GM12878 (cell line): Measurements from ENCODE around the gene APBA1. TPM values are rescaled to one million over a fixed set of nuclear protein-coding genes. Genes with fewer than 3 reads are reported as not detected.

Experiments
- ATAC-seq: fragments of 200-7000 bp; cut with Tn5 transposase; 3 replicates; pipeline ENCODE4 v1.9.1; 2020; ENCODE audit warnings: mild to moderate bottlenecking, moderate library complexity
- BruUV-seq: library from RNA; stranded (reverse); fragments of 400-500 nt; replicated peaks from 2 replicates; lab custom pipeline; 2021; lab: Mats Ljungman, UMichigan
- CTCF ChIA-PET: fragments of 300-600 bp; sonication (Branson Sonifier 250); formaldehyde crosslinking; extraction: SDS; loops from one replicate; lab custom pipeline; 2021; ENCODE audit warnings: inconsistent platforms; lab: Yijun Ruan, JAX
- POLR2A ChIA-PET: fragments of 350-600 bp; formaldehyde crosslinking; extraction: SDS; loops from one replicate; lab custom pipeline; 2021; ENCODE audit warnings: inconsistent platforms; lab: Charles Lee
- RAD21 ChIA-PET: fragments of 300-600 bp; sonication (Branson Sonifier 250); formaldehyde crosslinking; loops from one replicate; lab custom pipeline; 2023; ENCODE audit warnings: antibody characterized with exemption; ENCODE audit not compliant: unreplicated experiment; lab: Charles Lee
- SMC1A ChIA-PET: fragments of 300-600 bp; sonication (Branson Sonifier 250); formaldehyde crosslinking; loops from one replicate; lab custom pipeline; 2023; ENCODE audit not compliant: unreplicated experiment, uncharacterized antibody; lab: Charles Lee
- DNase-seq: peaks from one replicate; pipeline ENCODE4 v3.0.0-alpha.2; 2011; ENCODE audit warnings: low read depth, low spot score
- FAIRE-seq: peaks from 3 replicates; lab custom pipeline; 2011; peaks lifted over from hg19 to GRCh38; lab: Jason Lieb, UNC
- H2AFZ ChIP-seq: 2 replicates; pipeline ENCODE4 v1.6.0; 2011; ENCODE audit warnings: low read depth, low read length, control low read depth; ENCODE audit not compliant: control insufficient read depth
- H3K27ac ChIP-seq: 2 replicates; pipeline ENCODE4 v1.5.1; 2011; ENCODE audit warnings: control low read depth; ENCODE audit not compliant: control insufficient read depth, insufficient read depth
- H3K27me3 ChIP-seq, 2 experiments: replicated peaks in 1 of 2; 2 replicates each; pipeline versions ENCODE4 v1.6.0 to v1.6.1; 2011; ENCODE audit warnings: low read length in 1 of 2; ENCODE audit not compliant: control insufficient read depth in 2 of 2, insufficient read depth in 2 of 2
- H3K36me3 ChIP-seq, 2 experiments: 2 replicates each; pipeline ENCODE4 v1.5.1; 2011; ENCODE audit warnings: low read length in 1 of 2; ENCODE audit not compliant: control insufficient read depth in 2 of 2, insufficient read depth in 2 of 2
- H3K4me1 ChIP-seq: 2 replicates; pipeline ENCODE4 v1.6.1; 2011; ENCODE audit warnings: mild to moderate bottlenecking, low read length, moderate library complexity, mixed read lengths; ENCODE audit not compliant: control insufficient read depth, insufficient read depth
- H3K4me2 ChIP-seq: 2 replicates; pipeline ENCODE4 v1.6.0; 2011; ENCODE audit warnings: control low read depth; ENCODE audit not compliant: control insufficient read depth, insufficient read depth
- H3K4me3 ChIP-seq: fragments of 200-600 bp; sonication (generic); 2 replicates; pipeline ENCODE4 v1.5.1; 2016
- H3K79me2 ChIP-seq: 2 replicates; pipeline ENCODE4 v1.6.0; 2011; ENCODE audit warnings: low read length; ENCODE audit not compliant: control insufficient read depth, insufficient read depth
- H3K9ac ChIP-seq: 2 replicates; pipeline ENCODE4 v1.8.0; 2011; ENCODE audit warnings: low read length, control low read depth, mixed read lengths; ENCODE audit not compliant: control insufficient read depth, insufficient read depth
- H3K9me3 ChIP-seq: replicated peaks from 3 replicates; pipeline ENCODE4 v1.5.1; 2011; ENCODE audit warnings: mild to moderate bottlenecking, low read length; ENCODE audit not compliant: control insufficient read depth, insufficient read depth
- H4K20me1 ChIP-seq: 2 replicates; pipeline ENCODE4 v1.6.0; 2011; ENCODE audit not compliant: control insufficient read depth, insufficient read depth
- BCL11A ChIP-seq: IDR thresholded peaks from 2 replicates; pipeline ENCODE4 v1.6.1; 2011; ENCODE audit warnings: low read depth, low read length
- BMI1 ChIP-seq: fragments of 450-650 bp; IDR thresholded peaks from 2 replicates; pipeline ENCODE4 v1.6.1; 2016; ENCODE audit warnings: mild to moderate bottlenecking, moderate library complexity, borderline replicate concordance
- CBFB ChIP-seq: IDR thresholded peaks from 2 replicates; pipeline ENCODE4 v1.6.1; 2016; ENCODE audit warnings: antibody characterized with exemption, low read depth
- POLR2AphosphoS2 ChIP-seq: IDR thresholded peaks from 2 replicates; pipeline ENCODE4 v1.6.1; 2011; ENCODE audit warnings: low read depth, mild to moderate bottlenecking, low read length, improper control_type of control experiment, moderate library complexity
- POLR2AphosphoS5 ChIP-seq: IDR thresholded peaks from 2 replicates; pipeline ENCODE4 v1.6.1; 2011; ENCODE audit warnings: mild to moderate bottlenecking, low read length, inconsistent platforms
- RAD21 ChIP-seq: IDR thresholded peaks from 2 replicates; pipeline ENCODE4 v1.6.1; 2011; ENCODE audit warnings: mild to moderate bottlenecking, low read depth, low read length, moderate library complexity; ENCODE audit not compliant: insufficient read depth
- SIX5 ChIP-seq: IDR thresholded peaks from 2 replicates; pipeline ENCODE4 v1.6.1; 2011; ENCODE audit warnings: mild to moderate bottlenecking, low read depth, low read length, moderate library complexity; ENCODE audit not compliant: severe bottlenecking
- SMC3 ChIP-seq: IDR thresholded peaks from 2 replicates; pipeline ENCODE4 v1.6.1; 2011; ENCODE audit warnings: low read length, improper control_type of control experiment, borderline replicate concordance
- SUPT20H ChIP-seq: IDR thresholded peaks from 2 replicates; pipeline ENCODE4 v1.6.1; 2011; ENCODE audit warnings: low read depth, mild to moderate bottlenecking, low read length, moderate library complexity, borderline replicate concordance; ENCODE audit not compliant: control insufficient read depth
- TAF1 ChIP-seq: IDR thresholded peaks from 2 replicates; pipeline ENCODE4 v1.6.1; 2011; ENCODE audit warnings: mild to moderate bottlenecking, low read depth, low read length, borderline replicate concordance
- TCF3 ChIP-seq: IDR thresholded peaks from 2 replicates; pipeline ENCODE4 v1.6.1; 2012; ENCODE audit warnings: low read depth, mild to moderate bottlenecking, low read length, borderline replicate concordance; ENCODE audit not compliant: insufficient read depth
- TCF7 ChIP-seq: IDR thresholded peaks from 2 replicates; pipeline ENCODE4 v1.6.1; 2014; ENCODE audit warnings: antibody characterized with exemption, borderline replicate concordance
- YY1 ChIP-seq: IDR thresholded peaks from 2 replicates; pipeline ENCODE4 v1.6.1; 2011; ENCODE audit warnings: low read depth, mild to moderate bottlenecking, low read length
- WGBS: methylation state at CpG from one replicate; pipeline ENCODE4 v1.1.6; 2016; ENCODE audit warnings: low lambda C conversion rate; ENCODE audit not compliant: insufficient replicate concordance, insufficient coverage; ENCODE audit errors: missing lambda C conversion rate; 5-methylcytosine and 5-hydroxymethylcytosine counted together
- in situ Hi-C: fragments of 300-500 bp; cut with MboI; formaldehyde crosslinking; loops from 9 replicates; pipeline ENCODE4 v1.14.3; 2018; ENCODE audit warnings: mixed read lengths
- intact Hi-C: fragments of 100-400 bp; cut with micrococcal nuclease; formaldehyde crosslinking; loops from one replicate; pipeline ENCODE4 v1.14.2; 2022; ENCODE audit not compliant: unreplicated experiment
- polyA plus RNA-seq, 11 experiments: library from polyadenylated mRNA; depleted of rRNA in 4 of 11; unstranded in 6 of 11; stranded (reverse) in 5 of 11; fragments of >200 nt; fragmentation: Nextera tagmentation in 4 of 11; fragmentation: Illumina TruSeq in 1 of 11; extraction: Ambion mirVana in 4 of 11; extraction: Trizol in 1 of 11; gene quantifications; 1 replicate in 1 of 11; 2 replicates in 10 of 11; pipeline versions ENCODE4 v1.2.1 to v1.2.3, GENCODE V29; 2011 to 2016; ENCODE audit warnings: inconsistent platforms in 2 of 11, missing spikeins in 2 of 11, low read depth in 1 of 11
- total RNA-seq, 4 experiments: library from RNA; depleted of rRNA in 3 of 4; stranded (reverse); fragments of >200 nt in 3 of 4; fragmentation: Illumina TruSeq in 1 of 4; extraction: Trizol in 1 of 4; gene quantifications; 2 replicates each; pipeline versions ENCODE4 v1.2.1 to v1.2.3, GENCODE V29; 2013 to 2021
- TF ChIP-seq, protein P1 (sequence below): IDR thresholded peaks from 2 replicates; pipeline ENCODE4 v1.6.1; 2012; ENCODE audit warnings: low read depth, low read length, improper control_type of control experiment

The APBA1 gene
- total and polyA plus RNA-seq, 10 of the 15 experiments (the other 5 are each of a cell fraction or from before 2014, with no cell fraction given), result 0.01 to 1.3 (median 0.05) TPM; not detected in 7

DNA sequence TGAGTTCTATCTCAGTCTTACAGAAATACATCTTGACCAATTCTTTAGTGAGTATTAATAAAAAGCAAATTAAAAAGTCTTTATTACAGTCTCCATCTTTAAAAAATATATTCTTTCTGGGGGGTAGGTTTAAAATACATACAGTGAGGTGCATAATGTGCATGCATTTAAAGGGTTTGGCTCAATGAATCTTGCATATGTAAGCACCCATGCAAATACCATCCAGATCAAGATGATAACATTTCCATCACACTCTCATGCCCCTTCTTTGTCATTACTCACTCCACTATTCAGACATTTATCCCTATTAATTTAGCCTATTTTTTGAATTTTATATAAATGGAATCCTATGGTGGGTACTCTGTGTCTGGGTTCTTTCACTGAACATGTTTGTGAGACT lies 113.0 kb downstream of the APBA1 start:
- H3K9me3 ChIP-seq, result no peaks in the 10 kb centered on the region
- no peaks in the 10 kb centered on the region for H4K20me1 ChIP-seq
- intact Hi-C loops, result no loop called here
- H3K27ac ChIP-seq, result no peak overlapping the region
- H3K9ac ChIP-seq, result no peak overlapping the region
- POLR2A ChIA-PET, result no interaction called here
- H3K4me3 ChIP-seq, result no peak overlapping the region
- no peaks in the 10 kb centered on the region for H3K27me3 ChIP-seq
- CTCF ChIA-PET, result no interaction called here
- no peak overlapping the region for H3K4me2 ChIP-seq
- no peaks in the 10 kb centered on the region for H3K4me1 ChIP-seq
- no peak for TF ChIP-seq SIX5
- TF ChIP-seq SMC3, result no peak
- TF ChIP-seq CBFB, result no peak
- TF ChIP-seq BMI1, result no peak
- TF ChIP-seq TAF1, result no peak
- TF ChIP-seq, all 136 proteins: peak for 0
- DNase-seq, result no peak
- no TSS peak for BruUV-seq
- SMC1A ChIA-PET, result no interaction called here
- in situ Hi-C loops, result no loop called here
- no peak for ATAC-seq
- Histone ChIP-seq H2AFZ (no peak overlapping the region), H3K79me2 (no peaks in the 10 kb centered on the region), H3K36me3 (no peaks in the 10 kb centered on the region)
- RAD21 ChIA-PET, result no interaction called here
- no peak for FAIRE-seq

DNA sequence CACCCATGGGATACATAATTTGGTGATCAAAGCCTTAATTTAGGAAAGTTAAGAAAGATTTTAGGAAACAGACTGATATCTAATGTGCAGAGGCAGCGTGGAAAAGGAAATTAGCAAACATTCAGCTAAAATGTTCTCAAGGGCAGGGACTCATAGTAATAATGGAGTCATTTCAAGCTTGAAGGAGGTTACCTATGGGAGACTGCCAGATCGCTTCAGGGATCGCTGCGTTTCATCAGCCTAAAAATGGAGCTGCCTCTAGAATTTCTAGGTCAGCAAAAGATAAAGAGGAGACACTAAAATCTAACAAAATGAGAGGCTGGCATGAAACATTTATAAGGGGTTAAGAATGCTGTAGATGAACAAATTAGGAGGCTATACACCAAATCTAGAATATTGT lies 115.5 kb downstream of the APBA1 start:
- CTCF ChIA-PET, result no interaction called here

More for the DNA sequence above, 115.5 kb downstream of the APBA1 start:
- ChIA-PET POLR2A (no interaction called here), RAD21 (no interaction called here), SMC1A (no interaction called here)
- Histone ChIP-seq H3K27me3 (no peaks in the 10 kb centered on the region), H3K9me3 (no peaks in the 10 kb centered on the region), H3K4me2 (no peak overlapping the region), H3K27ac (no peak overlapping the region), H3K36me3 (no peaks in the 10 kb centered on the region), H3K4me1 (no peaks in the 10 kb centered on the region), H3K4me3 (no peak overlapping the region), H4K20me1 (no peaks in the 10 kb centered on the region), H2AFZ (no peak overlapping the region), H3K9ac (no peak overlapping the region), H3K79me2 (no peaks in the 10 kb centered on the region)
- TF ChIP-seq YY1, result no peak
- TF ChIP-seq SIX5, result no peak
- TF ChIP-seq, protein P1, sequence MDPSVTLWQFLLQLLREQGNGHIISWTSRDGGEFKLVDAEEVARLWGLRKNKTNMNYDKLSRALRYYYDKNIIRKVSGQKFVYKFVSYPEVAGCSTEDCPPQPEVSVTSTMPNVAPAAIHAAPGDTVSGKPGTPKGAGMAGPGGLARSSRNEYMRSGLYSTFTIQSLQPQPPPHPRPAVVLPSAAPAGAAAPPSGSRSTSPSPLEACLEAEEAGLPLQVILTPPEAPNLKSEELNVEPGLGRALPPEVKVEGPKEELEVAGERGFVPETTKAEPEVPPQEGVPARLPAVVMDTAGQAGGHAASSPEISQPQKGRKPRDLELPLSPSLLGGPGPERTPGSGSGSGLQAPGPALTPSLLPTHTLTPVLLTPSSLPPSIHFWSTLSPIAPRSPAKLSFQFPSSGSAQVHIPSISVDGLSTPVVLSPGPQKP, result no peak
- no peak for TF ChIP-seq BCL11A
- no peak for TF ChIP-seq TCF3
- TF ChIP-seq RAD21, result no peak
- TF ChIP-seq POLR2AphosphoS2, result no peak
- TF ChIP-seq TCF7, result no peak
- no peak for TF ChIP-seq SUPT20H
- TF ChIP-seq POLR2AphosphoS5, result no peak
- in situ Hi-C loops (no loop called here), intact Hi-C loops (no loop called here)
- FAIRE-seq (no peak), DNase-seq (no peak), ATAC-seq (no peak)
- WGBS, result 35% methylated on average over 4 of the region's 4 CpGs
- no TSS peak for BruUV-seq
